Measurements from ENCODE around the gene ARMC8.

Gene ARMC8

GRCh38 chr3:138336454-138336999 lies 149.4 kb downstream of the ARMC8 start:
- no peak overlapping the region for H3K4me3 ChIP-seq
- no peak overlapping the region for H3K9ac ChIP-seq
- no peak overlapping the region for H3K4me2 ChIP-seq
- no peak for TF ChIP-seq Cebpa-rat (IDR thresholded peaks at IDR 0.05)
- H3K9me3 ChIP-seq: no peaks in the 10 kb centered on the region
- H3K4me1 ChIP-seq: no peaks in the 10 kb centered on the region
- no peaks in the 10 kb centered on the region for H3K27me3 ChIP-seq
- H3K36me3 ChIP-seq: no peaks in the 10 kb centered on the region
- H4K20me1 ChIP-seq: no peaks in the 10 kb centered on the region
- no peak overlapping the region for H3K27ac ChIP-seq

GRCh38 chr3:138338244-138338643 lies 151.1 kb downstream of the ARMC8 start:
- Histone ChIP-seq H3K36me3 (no peaks in the 10 kb centered on the region), H3K27me3 (no peaks in the 10 kb centered on the region), H3K9me3 (no peaks in the 10 kb centered on the region), H3K4me2 (no peak overlapping the region), H3K27ac (no peak overlapping the region), H3K4me1 (no peaks in the 10 kb centered on the region), H3K4me3 (no peak overlapping the region), H3K9ac (no peak overlapping the region), H4K20me1 (no peaks in the 10 kb centered on the region)
- TF ChIP-seq Cebpa-rat (IDR thresholded peaks at IDR 0.05): no peak

- Histone ChIP-seq H3K27me3 (no peaks in the 10 kb centered on the region), H3K4me3 (no peak overlapping the region), H3K4me2 (no peak overlapping the region), H3K27ac (no peak overlapping the region), H3K9me3 (no peaks in the 10 kb centered on the region), H3K4me1 (no peaks in the 10 kb centered on the region), H4K20me1 (no peaks in the 10 kb centered on the region), H3K36me3 (no peaks in the 10 kb centered on the region), H3K9ac (no peak overlapping the region)
- no peak for TF ChIP-seq Cebpa-rat (IDR thresholded peaks at IDR 0.05)
Observed at GRCh38 chr3:138338811-138339210, 151.7 kb downstream of the ARMC8 start.

- no peak for TF ChIP-seq Cebpa-rat (IDR thresholded peaks at IDR 0.05)
- Histone ChIP-seq H3K27me3 (no peaks in the 10 kb centered on the region), H3K4me2 (no peak overlapping the region), H3K27ac (no peak overlapping the region), H3K9ac (no peak overlapping the region), H3K36me3 (no peaks in the 10 kb centered on the region), H3K4me1 (no peaks in the 10 kb centered on the region), H3K9me3 (no peaks in the 10 kb centered on the region), H3K4me3 (no peak overlapping the region), H4K20me1 (no peaks in the 10 kb centered on the region)
Observed at GRCh38 chr3:138340511-138340910, 153.4 kb downstream of the ARMC8 start.

- no peaks in the 10 kb centered on the region for H3K4me1 ChIP-seq
- no peaks in the 10 kb centered on the region for H3K36me3 ChIP-seq
- H3K9me3 ChIP-seq: peaks cover 8% of the 10 kb centered on the region; the same call in 1 of the 2 replicates
- H3K4me3 ChIP-seq: no peak overlapping the region
- H3K9ac ChIP-seq: no peak overlapping the region
- H4K20me1 ChIP-seq: no peaks in the 10 kb centered on the region
- no peak overlapping the region for H3K27ac ChIP-seq
- peaks cover 36% of the 10 kb centered on the region for H3K27me3 ChIP-seq
- TF ChIP-seq Cebpa-rat (IDR thresholded peaks at IDR 0.05): no peak
- no peak overlapping the region for H3K4me2 ChIP-seq
Observed at GRCh38 chr3:138344754-138345153, 157.7 kb downstream of the ARMC8 start.

Data from BLaER1 (cell line).